Epithelial cell of proximal tubule (primary cell): ENCODE data around the gene GJC3. TPM values are rescaled to one million over a fixed set of nuclear protein-coding genes. Genes with fewer than 3 reads are reported as not detected.
"Not testable (repeated sequence)": the region's sequence is repeated elsewhere in the genome, so short reads cannot be mapped to it uniquely, and the experiment has no call there.

Experiments used
- DNase-seq: peaks from one replicate; pipeline ENCODE4 v3.0.0-alpha.2; 2011; ENCODE audit warnings: low read depth
- H3K4me3 ChIP-seq: 2 replicates; pipeline ENCODE4 v1.5.1; 2011; ENCODE audit warnings: low read depth, mild to moderate bottlenecking, low read length
- CTCF ChIP-seq: conservative IDR thresholded peaks from 2 replicates; pipeline ENCODE4 v1.5.1; 2012; ENCODE audit warnings: low read depth, mild to moderate bottlenecking, low read length
- total RNA-seq: library from RNA; depleted of rRNA; stranded (reverse); fragments of >200 nt; gene quantifications from 2 replicates; pipeline ENCODE4 v1.2.3, GENCODE V29; 2015

GJC3 gene
- total RNA-seq, 1 donor from 2014 or later, result not detected

- no peak overlapping the region for H3K4me3 ChIP-seq
- DNase-seq, result no peak
- TF ChIP-seq CTCF, result no peak
Observed at GRCh38 chr7:99969298-99969697, 39.9 kb upstream of the GJC3 start.

- no peak for TF ChIP-seq CTCF
- H3K4me3 ChIP-seq, result no peak overlapping the region
- no peak for DNase-seq
Observed at GRCh38 chr7:99958564-99959227, 29.3 kb upstream of the GJC3 start.

GRCh38 chr7:99955247-99955646 lies 25.8 kb upstream of the GJC3 start:
- no peak overlapping the region for H3K4me3 ChIP-seq
- no peak for TF ChIP-seq CTCF
- no peak for DNase-seq

GRCh38 chr7:99954643-99955042 lies 25.2 kb upstream of the GJC3 start:
- not testable (repeated sequence) for H3K4me3 ChIP-seq, DNase-seq

- DNase-seq, result no peak
- no peak for TF ChIP-seq CTCF
- no peak overlapping the region for H3K4me3 ChIP-seq
Observed at GRCh38 chr7:99953649-99954048, 24.2 kb upstream of the GJC3 start.

- not testable (repeated sequence) for H3K4me3 ChIP-seq
Observed at GRCh38 chr7:99952649-99953048, 23.2 kb upstream of the GJC3 start.

GRCh38 chr7:99950819-99951218 lies 21.4 kb upstream of the GJC3 start:
- not testable (repeated sequence) for H3K4me3 ChIP-seq, DNase-seq

More at GRCh38 chr7:99952649-99953048, 23.2 kb upstream of the GJC3 start:
- not testable (repeated sequence) for DNase-seq

- no peak overlapping the region for H3K4me3 ChIP-seq
- DNase-seq, result no peak
- peak; percentile 50 for TF ChIP-seq CTCF
Observed at GRCh38 chr7:99949645-99950228, 20.3 kb upstream of the GJC3 start.
